GM19468 (cell line): ENCODE results near the gene ATL1.
"Not testable (repeated sequence)": the region's sequence is repeated elsewhere in the genome, so short reads cannot be mapped to it uniquely, and the experiment has no call there.

ENCODE experiments used
- ATAC-seq: cut with Tn5 transposase; IDR thresholded peaks from one replicate; pipeline ENCODE4 v1.9.1; 2021; ENCODE audit warnings: mild to moderate bottlenecking, moderate library complexity, moderate number of reproducible peaks; ENCODE audit not compliant: unreplicated experiment; ENCODE audit errors: extremely low read depth

ATL1 gene

GRCh38 chr14:50635141-50635540 is 75.2 kb downstream of the ATL1 start:
- ATAC-seq: no peak

DNA sequence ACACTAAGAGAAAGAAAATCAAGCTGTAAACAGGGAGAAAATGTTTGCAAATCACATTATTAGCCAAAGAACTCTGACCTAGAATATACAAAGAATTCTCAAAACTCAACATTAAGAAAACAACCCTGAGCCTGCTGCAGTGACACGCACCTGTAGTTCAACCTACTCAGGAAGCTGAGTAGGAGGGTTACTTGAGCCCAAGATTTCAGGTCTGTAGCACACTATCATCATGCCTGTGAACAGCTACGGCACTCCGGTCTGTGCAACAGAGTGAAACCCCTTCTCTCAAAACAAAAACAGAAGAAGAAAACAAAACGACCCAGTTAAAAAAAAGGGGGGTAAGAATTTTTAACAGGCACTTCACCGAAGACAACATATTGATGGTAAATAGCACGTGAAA is 87.3 kb downstream of the ATL1 start:
- no peak for ATAC-seq

GRCh38 chr14:50647753-50648152 is 87.8 kb downstream of the ATL1 start:
- ATAC-seq: no peak

GRCh38 chr14:50649691-50650090 is 89.7 kb downstream of the ATL1 start:
- no peak for ATAC-seq

DNA sequence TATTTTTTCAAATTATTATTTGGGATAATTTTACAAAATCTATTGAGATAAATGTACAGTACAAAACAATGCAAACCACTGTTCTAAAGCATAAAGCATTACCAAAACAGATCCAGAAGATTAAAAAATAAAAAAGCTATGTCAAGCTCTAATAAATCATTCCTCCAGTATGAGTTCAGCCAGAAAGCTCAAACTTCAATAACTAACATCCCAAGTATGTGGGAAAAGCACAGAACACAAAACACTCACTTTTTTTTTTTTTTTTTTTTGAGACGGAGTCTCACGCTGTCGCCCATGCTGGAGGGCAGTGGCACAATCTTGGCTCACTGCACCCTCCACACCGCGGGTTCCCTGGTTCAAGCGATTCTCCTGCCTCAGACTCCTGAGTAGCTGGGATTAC is 96.8 kb downstream of the ATL1 start:
- ATAC-seq: no peak

GRCh38 chr14:50657753-50658152 is 97.8 kb downstream of the ATL1 start:
- no peak for ATAC-seq

- no peak for ATAC-seq
Measured at GRCh38 chr14:50658203-50658602, 98.3 kb downstream of the ATL1 start.

DNA sequence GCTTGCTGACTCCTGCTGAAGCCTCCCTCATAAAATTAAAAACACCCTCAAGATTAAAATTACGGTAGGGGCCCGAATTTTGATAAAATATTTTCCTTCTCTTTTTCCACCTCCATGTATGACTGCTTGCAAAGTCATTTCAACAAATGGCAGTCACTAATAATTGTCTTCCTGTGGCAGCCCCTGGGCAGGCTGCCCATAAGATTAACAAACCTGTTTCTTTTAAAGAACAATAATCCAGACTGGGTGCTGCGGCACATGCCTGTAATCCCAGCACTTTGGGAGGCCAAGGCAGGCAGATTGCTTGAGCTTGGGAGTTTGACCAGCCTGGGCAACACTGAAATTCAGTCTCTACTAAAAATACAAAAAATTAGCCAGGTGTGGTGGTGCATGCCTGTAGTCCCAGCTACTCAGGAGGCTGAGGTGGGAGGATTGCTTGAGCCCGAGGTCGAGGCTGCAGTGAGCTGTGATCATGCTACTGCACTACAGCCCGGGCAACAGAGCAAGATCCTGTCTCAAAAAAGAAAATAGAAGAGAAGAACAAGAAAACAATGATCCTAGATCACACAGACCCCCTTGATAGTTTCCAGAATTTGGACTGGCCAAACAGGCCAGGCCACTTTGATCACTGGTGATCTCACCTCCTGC is 99.5 kb downstream of the ATL1 start:
- ATAC-seq: no peak

GRCh38 chr14:50664579-50664978 is 104.6 kb downstream of the ATL1 start:
- not testable (repeated sequence) for ATAC-seq

DNA sequence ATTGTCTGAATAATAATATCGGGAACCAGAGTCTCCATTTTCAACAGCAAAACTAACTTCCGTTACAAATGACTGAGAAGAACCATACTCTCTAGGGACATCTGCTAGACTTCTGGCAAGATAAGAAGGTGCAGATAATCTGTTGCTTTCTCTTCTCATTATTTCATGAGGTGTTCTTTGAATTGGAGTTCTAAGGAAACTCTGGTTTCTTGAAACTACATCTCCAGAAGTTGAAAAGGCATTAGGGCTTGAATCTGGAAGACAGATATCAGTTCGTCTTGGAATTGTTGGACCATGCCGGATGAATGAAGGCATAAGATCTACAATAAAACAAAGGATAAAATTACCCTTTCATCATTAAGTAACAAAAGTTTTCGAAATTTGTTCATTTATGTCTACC is 105.4 kb downstream of the ATL1 start:
- not testable (repeated sequence) for ATAC-seq

GRCh38 chr14:50666772-50667683 is 107.1 kb downstream of the ATL1 start:
- ATAC-seq: no peak

- ATAC-seq: no peak
Measured at GRCh38 chr14:50667684-50667995, 107.7 kb downstream of the ATL1 start.

DNA sequence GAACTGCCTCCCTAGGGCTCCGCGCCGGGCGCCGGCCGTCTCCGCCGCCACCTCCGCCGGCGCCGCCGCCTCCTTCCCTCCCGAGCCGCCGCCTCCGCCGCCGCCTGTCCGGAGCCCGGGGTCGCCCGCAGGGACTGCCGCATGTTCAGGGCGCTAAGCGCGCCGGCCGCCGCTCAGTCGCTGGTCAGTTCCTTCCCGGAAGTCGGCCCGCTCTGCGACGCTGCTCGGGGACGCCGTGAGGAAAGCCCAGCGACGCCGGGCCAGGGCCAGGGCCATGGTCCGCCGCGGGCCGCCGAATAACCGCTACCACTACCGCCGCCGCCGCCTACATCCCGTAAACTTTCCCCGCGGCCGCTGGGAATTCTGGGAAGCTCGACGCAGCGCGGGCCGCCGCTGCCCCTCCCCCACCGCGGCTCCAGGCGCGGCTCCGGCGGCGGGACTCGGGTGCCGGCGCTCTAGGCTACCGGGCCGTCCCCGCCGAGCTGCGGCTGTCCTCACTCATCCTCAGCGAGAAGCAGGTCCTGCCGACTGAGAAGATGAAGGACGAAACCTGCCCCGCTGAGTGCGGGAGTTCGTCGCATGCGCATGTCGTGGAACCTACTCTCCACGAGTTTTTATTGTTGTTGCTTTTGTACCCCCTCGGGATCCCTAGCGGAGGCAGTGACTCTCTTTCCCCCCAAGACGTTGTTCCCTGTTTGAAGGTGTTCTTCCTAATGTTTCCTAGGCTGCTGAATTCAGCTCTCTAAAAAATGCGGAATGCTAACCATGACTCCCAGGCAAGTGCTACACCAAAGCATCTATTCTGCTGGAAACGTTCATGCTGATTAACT is 108.3 kb downstream of the ATL1 start, which contains the start of gene SAV1:
Gene SAV1, minus strand, starts transcription at position 311 of the 830 bp plus-strand sequence. CDS start 339 bp downstream, outside the sequence.
- ATAC-seq: peak; percentile 25

- no peak for ATAC-seq
Measured at GRCh38 chr14:50668826-50669143, 108.8 kb downstream of the ATL1 start.

GRCh38 chr14:50669441-50669986 is 109.6 kb downstream of the ATL1 start:
- no peak for ATAC-seq

- no peak for ATAC-seq
Measured at GRCh38 chr14:50670196-50670865, 110.4 kb downstream of the ATL1 start.

DNA sequence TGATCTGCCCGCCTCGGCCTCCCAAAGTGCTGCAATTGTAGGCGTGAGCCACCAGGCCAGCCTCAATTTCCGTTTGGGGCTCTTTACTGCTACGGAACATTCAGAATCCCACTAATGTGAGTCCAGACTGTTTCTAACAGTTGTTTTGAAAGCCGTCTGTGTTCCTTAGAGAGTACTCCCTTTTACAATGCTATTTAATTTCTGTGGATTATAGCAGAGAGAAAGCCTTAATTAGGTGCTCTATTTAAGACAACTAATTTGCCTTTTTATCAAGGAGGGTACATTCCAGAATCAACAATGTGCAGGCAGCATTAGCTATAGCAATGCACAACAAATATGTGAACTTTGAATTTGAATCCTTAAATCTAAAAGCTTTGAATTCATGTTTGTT is 110.9 kb downstream of the ATL1 start:
- no peak for ATAC-seq

GRCh38 chr14:50675597-50675996 is 115.7 kb downstream of the ATL1 start:
- no peak for ATAC-seq

- no peak for ATAC-seq
Measured at GRCh38 chr14:50676814-50677516, 117.0 kb downstream of the ATL1 start.
